Fibroblast of mammary gland (primary cell): Measurements from ENCODE around the gene DPEP3.

Source experiments
- DNase-seq: peaks from one replicate; pipeline ENCODE4 v3.0.0-alpha.2; 2010; ENCODE audit warnings: low read depth
- H3K4me3 ChIP-seq: 2 replicates; pipeline ENCODE4 v1.5.1; 2011; ENCODE audit warnings: low read depth, mild to moderate bottlenecking, low read length, moderate library complexity; ENCODE audit not compliant: control insufficient read depth
- CTCF ChIP-seq: conservative IDR thresholded peaks from 2 replicates; pipeline ENCODE4 v1.5.1; 2011; ENCODE audit warnings: low read depth, low read length, inconsistent platforms; ENCODE audit not compliant: control insufficient read depth, insufficient read depth

The DPEP3 gene

GRCh38 chr16:67949645-67950044, 30.7 kb downstream of the DPEP3 start:
- H3K4me3 ChIP-seq: no peak overlapping the region
- DNase-seq: no peak
- TF ChIP-seq CTCF: no peak

- TF ChIP-seq CTCF: no peak
- DNase-seq: no peak
- H3K4me3 ChIP-seq: no peak overlapping the region
These were observed 32.3 kb downstream of the DPEP3 start for GRCh38 chr16:67948015-67948414.

GRCh38 chr16:67946966-67947558, 33.2 kb downstream of the DPEP3 start:
- DNase-seq: no peak
- H3K4me3 ChIP-seq: no peak overlapping the region
- no peak for TF ChIP-seq CTCF

- no peak overlapping the region for H3K4me3 ChIP-seq
- no peak for DNase-seq
- TF ChIP-seq CTCF: no peak
These were observed 34.1 kb downstream of the DPEP3 start for GRCh38 chr16:67946128-67946569.

- TF ChIP-seq CTCF: no peak
- peak; percentile 81 for DNase-seq
- H3K4me3 ChIP-seq: no peak overlapping the region
These were observed 34.8 kb downstream of the DPEP3 start for GRCh38 chr16:67945392-67945933.

- no peak for DNase-seq
- no peak for TF ChIP-seq CTCF
- H3K4me3 ChIP-seq: no peak overlapping the region
These were observed 35.5 kb downstream of the DPEP3 start for GRCh38 chr16:67944690-67945391.
